ENCODE data around the gene C14orf180. TPM values are rescaled to one million over a fixed set of nuclear protein-coding genes. Genes with fewer than 3 reads are reported as not detected.

The C14orf180 gene
- total RNA-seq, 5 donors from 2014 or later (not counting 1 experiment from before 2014, with no cell fraction given): not detected

GRCh38 chr14:104588066-104588857 lies 8.7 kb downstream of the C14orf180 start:
- Mint-ChIP-seq H3K4me1 (no peaks in the 10 kb centered on the region), H3K36me3 (no peaks in the 10 kb centered on the region), H3K4me3 (no peak overlapping the region), H3K27me3 (peaks cover 4 to 14% of the 10 kb centered on the region in 2 donors), H3K9me3 (no peaks in the 10 kb centered on the region), H3K27ac (no peak overlapping the region)
- ChIA-PET CTCF (no interaction called here), POLR2A (no interaction called here)
- Histone ChIP-seq H3K27ac (ENCODE audit: low read length) (no peak overlapping the region), H3K4me3 (ENCODE audit: control insufficient read depth in 1 of 2, extremely low read depth in 1 of 2, low read length in 1 of 2) (no peak overlapping the region), H3K27me3 (replicated peaks in 1 of 2; ENCODE audit: control insufficient read depth in 2 of 2, extremely low read depth in 1 of 2, insufficient read depth in 2 of 2, low read length in 1 of 2) (peaks cover 2 to 47% of the 10 kb centered on the region in 2 experiments), H3K4me1 (ENCODE audit: control insufficient read depth in 1 of 2, extremely low read depth in 1 of 2, insufficient read depth in 2 of 2, low read length in 2 of 2) (no peaks in the 10 kb centered on the region), H3K9me3 (no peaks in the 10 kb centered on the region), H3K36me3 (ENCODE audit: control insufficient read depth in 2 of 2, extremely low read depth in 1 of 2, insufficient read depth in 1 of 2, low read length in 1 of 2) (no peaks in the 10 kb centered on the region)
- ATAC-seq (replicated peaks in 1 of 4) (no peak), DNase-seq (no peak)
- WGBS (ENCODE audit: insufficient coverage): 86% methylated on average over 36 of the region's 38 CpGs

- WGBS (ENCODE audit: insufficient coverage): 69% methylated on average over 22 of the region's 26 CpGs
- Mint-ChIP-seq H3K27ac (no peak overlapping the region), H3K27me3 (peaks cover 4 to 10% of the 10 kb centered on the region in 2 donors), H3K4me1 (no peaks in the 10 kb centered on the region), H3K4me3 (no peak overlapping the region), H3K36me3 (no peaks in the 10 kb centered on the region), H3K9me3 (no peaks in the 10 kb centered on the region)
- H3K27me3 ChIP-seq (replicated peaks in 1 of 2; ENCODE audit: control insufficient read depth in 2 of 2, extremely low read depth in 1 of 2, insufficient read depth in 2 of 2, low read length in 1 of 2): peaks cover 2 to 42% of the 10 kb centered on the region in 2 experiments
- DNase-seq (no peak), ATAC-seq (replicated peaks in 1 of 4) (no peak)
- no peak overlapping the region for H3K27ac ChIP-seq (ENCODE audit: low read length)
- H3K4me3 ChIP-seq (ENCODE audit: control insufficient read depth in 1 of 2, extremely low read depth in 1 of 2, low read length in 1 of 2): no peak overlapping the region
- no peaks in the 10 kb centered on the region for H3K9me3 ChIP-seq
- CTCF ChIA-PET: no interaction called here
- no peaks in the 10 kb centered on the region for H3K4me1 ChIP-seq (ENCODE audit: control insufficient read depth in 1 of 2, extremely low read depth in 1 of 2, insufficient read depth in 2 of 2, low read length in 2 of 2)
- no peaks in the 10 kb centered on the region for H3K36me3 ChIP-seq (ENCODE audit: control insufficient read depth in 2 of 2, extremely low read depth in 1 of 2, insufficient read depth in 1 of 2, low read length in 1 of 2)
- POLR2A ChIA-PET: no interaction called here
Measured at GRCh38 chr14:104589338-104590195, 10.0 kb downstream of the C14orf180 start.

GRCh38 chr14:104590240-104590965 lies 10.8 kb downstream of the C14orf180 start:
- Mint-ChIP-seq H3K36me3 (no peaks in the 10 kb centered on the region), H3K9me3 (no peaks in the 10 kb centered on the region), H3K4me1 (no peaks in the 10 kb centered on the region), H3K4me3 (no peak overlapping the region), H3K27ac (no peak overlapping the region), H3K27me3 (peaks cover 4 to 12% of the 10 kb centered on the region in 2 donors)
- 84% methylated on average over 20 of the region's 23 CpGs for WGBS (ENCODE audit: insufficient coverage)
- CTCF ChIA-PET: no interaction called here
- ATAC-seq (replicated peaks in 1 of 4) (no peak), DNase-seq (no peak)
- H3K4me3 ChIP-seq (ENCODE audit: control insufficient read depth in 1 of 2, extremely low read depth in 1 of 2, low read length in 1 of 2): no peak overlapping the region
- no peaks in the 10 kb centered on the region for H3K4me1 ChIP-seq (ENCODE audit: control insufficient read depth in 1 of 2, extremely low read depth in 1 of 2, insufficient read depth in 2 of 2, low read length in 2 of 2)
- POLR2A ChIA-PET: no interaction called here
- H3K36me3 ChIP-seq (ENCODE audit: control insufficient read depth in 2 of 2, extremely low read depth in 1 of 2, insufficient read depth in 1 of 2, low read length in 1 of 2): no peaks in the 10 kb centered on the region
- H3K27me3 ChIP-seq (replicated peaks in 1 of 2; ENCODE audit: control insufficient read depth in 2 of 2, extremely low read depth in 1 of 2, insufficient read depth in 2 of 2, low read length in 1 of 2): peaks cover 2 to 48% of the 10 kb centered on the region in 2 experiments
- H3K9me3 ChIP-seq: no peaks in the 10 kb centered on the region
- no peak overlapping the region for H3K27ac ChIP-seq (ENCODE audit: low read length)

- ChIA-PET CTCF (no interaction called here), POLR2A (no interaction called here)
- Mint-ChIP-seq H3K27me3 (peaks cover 4 to 10% of the 10 kb centered on the region in 2 donors), H3K4me3 (no peak overlapping the region), H3K36me3 (no peaks in the 10 kb centered on the region), H3K9me3 (no peaks in the 10 kb centered on the region), H3K27ac (no peak overlapping the region), H3K4me1 (no peaks in the 10 kb centered on the region)
- 77% methylated on average over 7 of the region's 7 CpGs for WGBS (ENCODE audit: insufficient coverage)
- H3K9me3 ChIP-seq: no peaks in the 10 kb centered on the region
- H3K27me3 ChIP-seq (replicated peaks in 1 of 2; ENCODE audit: control insufficient read depth in 2 of 2, extremely low read depth in 1 of 2, insufficient read depth in 2 of 2, low read length in 1 of 2): peaks cover 2 to 54% of the 10 kb centered on the region in 2 experiments
- DNase-seq: no peak
- H3K4me3 ChIP-seq (ENCODE audit: control insufficient read depth in 1 of 2, extremely low read depth in 1 of 2, low read length in 1 of 2): no peak overlapping the region
- no peak overlapping the region for H3K27ac ChIP-seq (ENCODE audit: low read length)
- ATAC-seq (replicated peaks in 1 of 4): no peak
- H3K4me1 ChIP-seq (ENCODE audit: control insufficient read depth in 1 of 2, extremely low read depth in 1 of 2, insufficient read depth in 2 of 2, low read length in 2 of 2): no peaks in the 10 kb centered on the region
- no peaks in the 10 kb centered on the region for H3K36me3 ChIP-seq (ENCODE audit: control insufficient read depth in 2 of 2, extremely low read depth in 1 of 2, insufficient read depth in 1 of 2, low read length in 1 of 2)
Measured at GRCh38 chr14:104591031-104591430, 11.5 kb downstream of the C14orf180 start.

- H3K4me3 Mint-ChIP-seq: no peak overlapping the region
- DNase-seq (no peak), ATAC-seq (replicated peaks in 1 of 4) (no peak)
- H3K4me1 ChIP-seq (ENCODE audit: control insufficient read depth in 1 of 2, extremely low read depth in 1 of 2, insufficient read depth in 2 of 2, low read length in 2 of 2): no peaks in the 10 kb centered on the region
- POLR2A ChIA-PET: no interaction called here
- H3K27ac Mint-ChIP-seq: no peak overlapping the region
- H3K9me3 Mint-ChIP-seq: no peaks in the 10 kb centered on the region
- H3K27ac ChIP-seq (ENCODE audit: low read length): no peak overlapping the region
- no peaks in the 10 kb centered on the region for H3K36me3 Mint-ChIP-seq
- CTCF ChIA-PET: no interaction called here
- H3K9me3 ChIP-seq: no peaks in the 10 kb centered on the region
- H3K27me3 ChIP-seq (replicated peaks in 1 of 2; ENCODE audit: control insufficient read depth in 2 of 2, extremely low read depth in 1 of 2, insufficient read depth in 2 of 2, low read length in 1 of 2): peaks cover 2 to 60% of the 10 kb centered on the region in 2 experiments
- no peaks in the 10 kb centered on the region for H3K36me3 ChIP-seq (ENCODE audit: control insufficient read depth in 2 of 2, extremely low read depth in 1 of 2, insufficient read depth in 1 of 2, low read length in 1 of 2)
- WGBS (ENCODE audit: insufficient coverage): 72% methylated on average over 24 of the region's 26 CpGs
- peaks cover 4 to 12% of the 10 kb centered on the region in 2 donors for H3K27me3 Mint-ChIP-seq
- H3K4me3 ChIP-seq (ENCODE audit: control insufficient read depth in 1 of 2, extremely low read depth in 1 of 2, low read length in 1 of 2): no peak overlapping the region
- no peaks in the 10 kb centered on the region for H3K4me1 Mint-ChIP-seq
Measured at GRCh38 chr14:104591506-104592291, 12.1 kb downstream of the C14orf180 start.

- H3K4me1 ChIP-seq (ENCODE audit: control insufficient read depth in 1 of 2, extremely low read depth in 1 of 2, insufficient read depth in 2 of 2, low read length in 2 of 2): no peaks in the 10 kb centered on the region
- ATAC-seq (replicated peaks in 1 of 4) (no peak), DNase-seq (no peak)
- peaks cover 2 to 61% of the 10 kb centered on the region in 2 experiments for H3K27me3 ChIP-seq (replicated peaks in 1 of 2; ENCODE audit: control insufficient read depth in 2 of 2, extremely low read depth in 1 of 2, insufficient read depth in 2 of 2, low read length in 1 of 2)
- H3K9me3 Mint-ChIP-seq: no peaks in the 10 kb centered on the region
- ChIA-PET CTCF (no interaction called here), POLR2A (no interaction called here)
- no peaks in the 10 kb centered on the region for H3K36me3 Mint-ChIP-seq
- 46% methylated on average over 3 of the region's 3 CpGs for WGBS (ENCODE audit: insufficient coverage)
- H3K27ac Mint-ChIP-seq: no peak overlapping the region
- no peak overlapping the region for H3K4me3 Mint-ChIP-seq
- peaks cover 4 to 13% of the 10 kb centered on the region in 2 donors for H3K27me3 Mint-ChIP-seq
- H3K9me3 ChIP-seq: no peaks in the 10 kb centered on the region
- no peak overlapping the region for H3K4me3 ChIP-seq (ENCODE audit: control insufficient read depth in 1 of 2, extremely low read depth in 1 of 2, low read length in 1 of 2)
- H3K27ac ChIP-seq (ENCODE audit: low read length): no peak overlapping the region
- no peaks in the 10 kb centered on the region for H3K36me3 ChIP-seq (ENCODE audit: control insufficient read depth in 2 of 2, extremely low read depth in 1 of 2, insufficient read depth in 1 of 2, low read length in 1 of 2)
- no peaks in the 10 kb centered on the region for H3K4me1 Mint-ChIP-seq
Measured at GRCh38 chr14:104592292-104592672, 12.7 kb downstream of the C14orf180 start.
